Thyroid gland (tissue), 4 donors: Measurements from ENCODE around the gene BFSP1. TPM values are rescaled to one million over a fixed set of nuclear protein-coding genes. Genes with fewer than 3 reads are reported as not detected.
A peak's percentile ranks its signal among the peaks of the same experiment; 100 is the strongest.

Experiments
- DNase-seq, 2 donors: peaks; one replicate each; pipeline ENCODE4 v3.0.0-alpha.2; 2019
- H3K27ac ChIP-seq, 3 donors: fragments of 200-600 bp; sonication (generic); 1 replicate in 2 of 3; 2 replicates in 1 of 3; pipeline ENCODE4 v1.5.1; 2016 to 2019; ENCODE audit warnings: mild to moderate bottlenecking in 1 of 3, moderate library complexity in 1 of 3
- H3K27me3 ChIP-seq: fragments of 200-600 bp; sonication (generic); one replicate; pipeline ENCODE4 v1.5.1; 2019
- H3K36me3 ChIP-seq, 2 donors: fragments of 200-600 bp; sonication (generic); one replicate each; pipeline ENCODE4 v1.5.1; 2016 to 2019
- H3K4me1 ChIP-seq, 2 donors: fragments of 200-600 bp; sonication (generic); one replicate each; pipeline ENCODE4 v1.5.1; 2017 to 2019
- H3K4me3 ChIP-seq, 3 donors: fragments of 200-600 bp; sonication (generic); replicated peaks in 1 of 3; 1 replicate in 2 of 3; 2 replicates in 1 of 3; pipeline ENCODE4 v1.5.1; 2016; ENCODE audit warnings: mild to moderate bottlenecking in 1 of 3
- H3K9me3 ChIP-seq: fragments of 200-600 bp; sonication (generic); one replicate; pipeline ENCODE4 v1.5.1; 2017
- CTCF ChIP-seq, 6 experiments: fragments of 200-600 bp in 3 of 6; fragments of 450-650 bp in 3 of 6; sonication (generic) in 3 of 6; IDR thresholded peaks; one replicate each; pipeline ENCODE4 v1.5.1; 2016 to 2019; ENCODE audit warnings: antibody characterized with exemption in 6 of 6, mild to moderate bottlenecking in 2 of 6, inconsistent platforms in 1 of 6, moderate library complexity in 1 of 6
- POLR2A ChIP-seq, 2 donors: fragments of 450-650 bp; IDR thresholded peaks; one replicate each; pipeline ENCODE4 v1.6.1; 2017; ENCODE audit warnings: antibody characterized with exemption in 2 of 2, mild to moderate bottlenecking in 2 of 2, moderate library complexity in 1 of 2
- WGBS, 2 donors: methylation state at CpG; one replicate each; pipeline ENCODE4 v1.1.5; 2017; 5-methylcytosine and 5-hydroxymethylcytosine counted together
- intact Hi-C: fragments of 100-400 bp; cut with DNase I; formaldehyde crosslinking; loops from one replicate; pipeline ENCODE4 v1.15.1; 2023
- total RNA-seq, 4 donors: library from RNA; depleted of rRNA; stranded (reverse); fragments of >200 nt; gene quantifications; one replicate each; pipeline ENCODE4 v1.2.3, GENCODE V29; 2016

The BFSP1 gene
- total RNA-seq, 4 donors from 2014 or later, result 2.7 to 8.7 (median 4.2) TPM

GRCh38 chr20:17558154-17558940 lies 27.2 kb upstream of the BFSP1 start:
- TF ChIP-seq POLR2A (IDR thresholded peaks at IDR 0.05) (no peak), CTCF (IDR thresholded peaks at IDR 0.05) (no peak)
- intact Hi-C loops, result no loop called here
- 59 to 65% methylated on average over 7 of the region's 7 CpGs for WGBS, 2 donors
- H3K27me3 ChIP-seq, result no peaks in the 10 kb centered on the region
- peaks cover 34 to 52% of the 10 kb centered on the region in 2 donors for H3K4me1 ChIP-seq
- H3K9me3 ChIP-seq, result no peaks in the 10 kb centered on the region
- no peak overlapping the region for H3K4me3 ChIP-seq
- no peaks in the 10 kb centered on the region for H3K36me3 ChIP-seq
- DNase-seq, result peak in 1 of 2 donors; percentile 38
- H3K27ac ChIP-seq, result peak overlapping the region; percentile 85 to 96 (median 92)

DNA sequence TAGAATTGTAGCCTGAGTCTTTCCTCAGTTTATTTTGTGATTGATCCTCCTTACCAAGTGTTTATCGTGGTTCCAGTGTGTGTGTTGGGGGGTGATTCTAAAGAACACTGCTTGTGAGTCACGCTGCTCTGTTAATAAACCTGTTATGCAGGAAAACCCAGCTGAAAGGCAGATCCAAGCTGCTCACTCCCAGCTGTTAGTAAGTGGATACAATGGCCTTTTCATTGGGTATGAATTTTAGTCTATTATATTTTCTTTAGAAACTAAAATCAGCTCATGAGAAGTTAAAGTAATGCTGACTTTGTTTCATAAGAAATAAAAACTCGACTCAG lies 26.5 kb upstream of the BFSP1 start:
- Histone ChIP-seq H3K27ac (peak overlapping the region; percentile 85 to 96 (median 92)), H3K27me3 (no peaks in the 10 kb centered on the region), H3K36me3 (no peaks in the 10 kb centered on the region), H3K9me3 (no peaks in the 10 kb centered on the region), H3K4me3 (no peak overlapping the region), H3K4me1 (peaks cover 28 to 47% of the 10 kb centered on the region in 2 donors)
- intact Hi-C loops, result no loop called here
- TF ChIP-seq POLR2A (IDR thresholded peaks at IDR 0.05) (peak in 1 of 2 donors; percentile 46), CTCF (IDR thresholded peaks at IDR 0.05) (no peak)
- DNase-seq, result peak; percentile 58 to 60
- 37 to 43% methylated on average over 3 of the region's 3 CpGs for WGBS, 2 donors

DNA sequence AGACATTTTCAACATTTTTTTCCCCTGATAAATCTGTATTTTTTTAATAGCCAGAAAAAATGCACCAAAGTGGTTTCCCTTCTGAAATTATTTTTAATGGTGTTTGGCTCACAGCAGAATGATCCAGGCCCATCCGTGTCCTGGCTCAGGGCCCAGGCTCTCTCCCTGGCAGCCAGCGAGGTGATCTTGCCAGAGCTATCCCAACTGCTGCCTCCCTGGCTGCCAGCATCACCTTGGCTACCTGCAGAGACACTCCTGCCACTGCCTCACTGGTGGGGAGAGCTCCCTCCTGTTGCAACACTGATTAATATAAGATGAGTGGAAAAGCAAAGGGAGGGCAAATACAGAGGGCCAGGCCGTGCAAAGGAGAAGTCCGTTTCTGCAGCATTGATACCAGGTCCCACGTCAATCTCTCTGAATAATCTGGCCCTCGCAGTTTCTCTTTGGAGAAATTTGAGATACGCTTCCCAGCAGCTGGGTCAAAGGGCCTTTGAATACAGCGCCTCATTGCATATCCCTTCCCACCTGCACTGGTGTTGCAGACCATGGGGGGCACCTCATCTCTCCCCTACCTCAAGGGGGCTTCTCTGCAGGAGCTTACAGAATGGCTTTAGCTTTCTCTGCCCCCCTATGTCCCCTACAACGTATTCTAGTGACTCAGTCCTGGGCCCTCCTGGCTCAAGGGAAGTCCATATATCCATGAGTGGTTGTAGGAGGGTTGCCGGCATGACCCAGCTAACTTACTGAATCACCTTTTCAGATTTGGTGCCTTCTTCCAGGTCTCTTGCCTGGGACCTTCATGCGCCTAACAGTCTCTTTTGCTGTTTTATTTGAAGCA lies 25.9 kb upstream of the BFSP1 start:
- Histone ChIP-seq H3K4me1 (peaks cover 25 to 41% of the 10 kb centered on the region in 2 donors), H3K27me3 (no peaks in the 10 kb centered on the region), H3K4me3 (no peak overlapping the region), H3K27ac (peak overlapping the region; percentile 85 to 96 (median 92)), H3K36me3 (no peaks in the 10 kb centered on the region), H3K9me3 (no peaks in the 10 kb centered on the region)
- 50 to 52% methylated on average over 11 of the region's 11 CpGs for WGBS, 2 donors
- peak; percentile 95 to 98 for DNase-seq
- intact Hi-C loops, result no loop called here
- no peak for TF ChIP-seq CTCF (IDR thresholded peaks at IDR 0.05)
- TF ChIP-seq POLR2A (IDR thresholded peaks at IDR 0.05), result peak in 1 of 2 donors; percentile 49

- Histone ChIP-seq H3K27me3 (no peaks in the 10 kb centered on the region), H3K4me3 (no peak overlapping the region), H3K4me1 (peaks cover 25 to 38% of the 10 kb centered on the region in 2 donors), H3K36me3 (no peaks in the 10 kb centered on the region), H3K27ac (peak overlapping the region; percentile 26 to 96 (median 92)), H3K9me3 (no peaks in the 10 kb centered on the region)
- no peak for DNase-seq
- WGBS, 2 donors, result 96 to 99% methylated on average over 3 of the region's 3 CpGs
- intact Hi-C loops, result no loop called here
- TF ChIP-seq CTCF (IDR thresholded peaks at IDR 0.05), result no peak
- TF ChIP-seq POLR2A (IDR thresholded peaks at IDR 0.05), result no peak
Observed at GRCh38 chr20:17555106-17555505, 23.9 kb upstream of the BFSP1 start.

GRCh38 chr20:17549131-17549530 lies 18.0 kb upstream of the BFSP1 start:
- no peak overlapping the region for H3K4me3 ChIP-seq
- no peak overlapping the region for H3K27ac ChIP-seq
- TF ChIP-seq POLR2A (IDR thresholded peaks at IDR 0.05) (no peak), CTCF (IDR thresholded peaks at IDR 0.05) (no peak)
- H3K9me3 ChIP-seq, result no peaks in the 10 kb centered on the region
- no peak for DNase-seq
- intact Hi-C loops, result no loop called here
- no peaks in the 10 kb centered on the region for H3K27me3 ChIP-seq
- 86 to 91% methylated on average over 4 of the region's 4 CpGs for WGBS, 2 donors
- peaks cover 0 to 1% of the 10 kb centered on the region in 2 donors for H3K4me1 ChIP-seq
- no peaks in the 10 kb centered on the region for H3K36me3 ChIP-seq
